HG02642 (cell line): Measurements from ENCODE around the gene LECT2.

Experiments used
- ATAC-seq: cut with Tn5 transposase; IDR thresholded peaks from one replicate; pipeline ENCODE4 v1.9.1; 2021; ENCODE audit warnings: mild to moderate bottlenecking; ENCODE audit not compliant: unreplicated experiment, poor library complexity

The LECT2 gene

DNA sequence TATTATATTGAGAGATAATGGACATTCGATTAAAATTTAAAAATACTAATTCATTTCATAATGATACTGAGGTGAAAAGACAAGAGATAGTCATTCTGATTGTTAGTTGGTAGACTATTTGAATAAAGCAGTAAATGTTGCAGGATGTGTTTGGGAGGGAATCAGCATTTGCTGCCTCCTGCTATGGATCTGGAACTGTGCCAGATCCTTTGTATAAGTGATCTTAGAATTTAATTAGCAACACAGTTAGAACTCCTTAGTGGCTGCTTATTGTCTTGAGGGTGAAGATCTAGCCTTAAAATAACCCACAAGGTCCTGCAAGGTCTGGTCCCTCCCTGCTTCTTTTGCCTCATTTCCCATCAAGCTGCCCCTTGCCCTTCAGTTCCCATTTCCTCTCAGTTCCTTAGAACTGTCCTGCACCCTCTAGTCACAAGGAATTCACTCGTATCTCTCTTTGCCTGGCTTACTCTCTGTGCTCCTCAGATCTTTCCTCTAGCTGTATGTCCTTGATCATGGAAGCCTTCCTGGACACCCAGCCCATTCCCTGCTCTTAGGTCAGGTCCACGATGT lies 12.5 kb downstream of the LECT2 start:
- no peak for ATAC-seq

DNA sequence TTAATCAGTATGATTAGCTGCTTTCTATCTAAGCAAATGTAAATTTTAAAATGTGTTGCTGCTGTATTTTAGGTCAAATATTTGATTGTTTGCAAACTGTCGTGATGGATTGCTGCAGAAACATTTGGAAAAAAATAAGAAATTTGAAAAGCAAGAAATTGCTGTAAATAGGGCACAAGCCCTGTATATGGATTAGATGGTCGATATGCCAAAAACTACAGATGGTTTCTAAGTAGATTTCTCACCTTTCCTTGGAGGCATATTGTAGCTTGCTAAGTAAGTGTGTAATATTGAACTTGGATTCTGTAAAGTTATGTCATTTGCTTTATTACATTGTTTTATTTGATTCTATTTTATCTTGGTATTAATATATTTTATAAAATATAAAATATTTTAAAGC lies 13.1 kb downstream of the LECT2 start:
- no peak for ATAC-seq

DNA sequence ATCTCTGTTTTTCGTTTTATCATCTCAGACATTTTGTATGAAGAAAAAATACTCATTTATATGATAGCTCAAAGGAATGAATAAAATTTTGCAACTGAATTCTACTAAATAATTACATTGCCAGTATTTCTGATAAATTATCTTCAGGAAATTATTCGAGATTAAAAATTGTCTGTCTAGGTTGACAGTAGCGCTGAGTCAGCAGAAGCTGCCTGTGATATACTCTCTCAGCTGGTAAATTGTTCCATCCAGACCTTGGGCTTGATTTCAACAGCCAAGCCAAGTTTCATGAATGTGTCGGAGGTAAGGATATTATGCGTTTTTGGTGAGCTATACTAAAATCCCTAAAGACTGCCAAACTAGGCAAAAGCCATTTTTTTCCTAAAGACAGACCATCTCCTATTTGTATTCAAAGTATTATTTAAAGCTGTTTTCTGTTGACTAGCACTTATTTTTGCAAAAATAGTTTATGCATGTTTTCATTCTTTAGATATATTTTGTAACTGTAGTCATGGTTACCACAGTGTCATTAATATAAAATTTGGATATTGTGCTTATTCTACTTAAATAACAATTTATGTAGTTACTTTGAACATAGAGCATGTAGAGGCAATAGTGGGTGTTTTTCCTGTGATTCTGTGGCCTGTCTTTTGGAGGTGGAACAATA lies 17.4 kb downstream of the LECT2 start:
- no peak for ATAC-seq

DNA sequence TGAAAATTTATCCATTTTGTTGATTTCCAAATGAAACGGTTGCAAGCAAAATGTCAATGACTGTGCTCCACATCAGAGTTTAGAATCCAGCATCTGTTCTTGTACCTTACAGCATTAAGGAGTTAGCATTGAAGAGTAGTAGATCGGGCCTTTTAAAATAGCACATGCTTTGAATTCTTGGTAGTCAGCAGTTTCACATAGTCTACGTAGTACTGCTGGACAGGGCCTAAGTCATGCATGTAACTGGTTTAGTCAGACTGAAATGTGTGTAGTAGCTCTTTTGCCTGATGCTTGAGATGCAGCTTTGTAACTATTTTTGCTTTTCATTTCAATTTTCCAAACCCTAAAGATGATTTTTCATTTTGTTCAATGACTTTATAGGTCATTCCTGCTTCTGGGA lies 19.8 kb downstream of the LECT2 start:
- no peak for ATAC-seq

DNA sequence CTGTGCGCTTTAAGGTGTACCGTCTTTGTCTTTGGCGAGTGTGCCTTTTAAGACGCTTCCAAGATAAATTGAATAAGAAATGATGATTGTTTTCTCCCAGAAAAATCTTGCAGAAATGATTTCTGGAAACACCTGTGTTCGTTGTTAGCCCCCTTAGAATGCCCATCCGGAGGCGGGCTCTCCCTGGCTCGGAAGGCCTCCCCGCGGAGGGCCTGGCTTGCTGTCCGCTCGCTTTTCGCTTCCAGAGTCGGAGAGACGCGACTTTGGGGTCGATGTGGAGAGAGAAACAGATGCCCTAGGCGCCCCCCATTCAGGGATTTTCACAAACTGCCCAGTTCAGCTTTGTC lies 23.9 kb downstream of the LECT2 start:
- no peak for ATAC-seq

DNA sequence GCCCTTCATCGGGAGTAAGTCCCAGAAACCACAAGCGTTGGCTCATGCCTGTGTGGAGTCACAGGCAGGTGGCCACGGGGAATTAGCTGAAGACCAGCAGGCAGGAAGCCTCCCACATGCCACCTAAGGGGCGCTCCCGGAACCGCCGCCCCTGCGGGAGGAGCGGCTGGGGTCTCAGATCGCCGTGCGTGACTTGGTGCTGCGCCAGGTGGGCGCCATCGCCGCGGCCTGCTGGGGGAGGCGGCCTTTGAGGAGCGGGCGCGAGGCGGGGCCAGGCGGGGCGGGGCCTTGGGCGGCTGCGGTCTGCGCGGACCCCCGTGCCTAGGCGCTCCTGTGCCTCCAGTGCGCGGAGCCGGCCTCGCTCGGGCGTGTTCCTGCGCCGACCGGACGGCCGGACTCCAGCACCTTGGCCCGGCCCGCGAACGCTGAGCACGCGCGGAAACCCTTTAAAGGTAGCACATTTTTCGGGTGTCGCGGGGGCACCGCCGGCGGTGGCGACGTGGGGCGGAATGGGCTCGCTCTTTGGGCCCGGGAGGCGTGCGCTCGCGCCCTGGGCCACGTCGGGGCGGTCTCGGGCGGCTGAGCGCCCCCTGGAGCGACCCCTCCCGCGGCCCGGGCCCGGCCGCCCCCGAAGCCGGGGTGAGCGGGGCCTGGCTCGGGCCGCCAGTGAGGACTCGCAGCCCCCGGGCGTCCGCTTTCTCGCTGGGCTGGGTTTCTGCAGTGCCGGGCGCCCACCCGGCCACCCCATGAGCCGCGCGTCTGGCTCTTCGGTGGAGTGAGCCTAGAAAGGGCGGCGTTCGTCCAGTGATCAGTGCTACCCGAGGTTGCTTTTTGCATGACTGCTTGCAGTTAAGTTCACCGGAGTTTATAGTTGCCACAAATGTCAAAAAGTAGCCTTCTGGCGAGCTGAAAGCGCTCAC lies 24.5 kb downstream of the LECT2 start:
- ATAC-seq = no peak

DNA sequence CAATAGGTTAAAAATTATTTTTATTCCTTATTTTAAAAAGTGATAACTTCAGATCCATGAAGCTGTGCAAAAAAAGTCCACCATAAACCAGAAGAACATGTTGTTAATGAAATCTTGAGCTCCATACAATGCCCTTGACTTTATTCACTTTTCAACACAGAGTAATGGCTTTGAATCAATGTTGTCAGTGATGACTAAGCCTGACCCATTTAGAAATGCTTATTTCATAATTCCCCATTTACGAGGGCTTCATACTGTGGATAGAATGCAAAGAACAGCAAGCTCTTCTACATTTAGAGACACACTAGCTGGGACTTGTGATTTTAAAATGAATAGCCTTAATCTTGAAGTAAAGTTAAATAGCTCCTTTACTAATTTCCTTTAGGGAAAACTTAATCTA lies 33.4 kb downstream of the LECT2 start:
- no peak for ATAC-seq

DNA sequence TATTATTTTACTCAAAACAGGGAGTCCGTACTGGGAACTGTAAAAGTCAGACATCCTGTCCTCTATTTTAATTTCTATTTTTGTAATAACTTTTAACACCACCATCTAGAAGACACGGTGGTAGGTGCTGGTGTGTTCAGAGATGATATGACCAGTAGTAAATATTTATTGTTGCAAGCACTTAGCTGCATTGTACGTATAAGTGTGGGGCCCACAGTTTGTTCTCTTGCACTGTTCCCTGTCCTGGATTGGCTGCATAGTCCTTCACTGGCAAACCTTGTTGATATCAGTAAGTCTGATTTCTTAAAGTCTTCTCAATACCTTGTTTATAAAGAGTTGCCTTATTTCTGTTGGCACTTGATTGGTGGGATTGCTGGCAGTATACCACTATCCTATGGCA lies 34.6 kb downstream of the LECT2 start:
- ATAC-seq = no peak

DNA sequence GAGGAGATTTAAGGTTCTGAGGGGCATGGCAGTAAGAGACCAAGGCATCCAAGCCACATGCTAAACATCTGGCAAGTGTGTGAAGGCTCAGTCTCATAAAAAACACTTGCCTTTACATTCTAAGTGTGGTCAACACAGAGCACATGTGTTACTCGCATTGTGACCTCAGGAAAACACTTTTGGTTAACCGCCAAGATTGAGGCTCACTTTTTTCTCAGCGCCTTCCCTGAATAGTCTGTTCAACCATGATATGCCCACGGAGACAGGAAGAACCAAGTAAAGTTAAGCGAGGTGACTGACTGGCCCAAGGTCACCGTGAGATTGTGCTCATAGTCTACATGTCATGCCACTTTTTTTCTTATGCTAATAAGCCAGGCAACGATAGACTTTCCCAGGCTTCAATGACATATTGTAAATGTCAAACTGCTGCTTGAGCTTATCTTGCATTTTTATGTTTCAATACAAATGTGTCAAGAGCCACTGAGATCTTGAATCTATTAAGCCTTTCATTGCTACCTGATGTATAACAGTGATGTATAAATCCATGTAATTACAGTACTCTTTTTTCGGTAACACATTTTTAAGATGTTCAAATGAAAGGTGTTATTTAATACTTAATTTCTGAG lies 38.0 kb downstream of the LECT2 start:
- no peak for ATAC-seq

DNA sequence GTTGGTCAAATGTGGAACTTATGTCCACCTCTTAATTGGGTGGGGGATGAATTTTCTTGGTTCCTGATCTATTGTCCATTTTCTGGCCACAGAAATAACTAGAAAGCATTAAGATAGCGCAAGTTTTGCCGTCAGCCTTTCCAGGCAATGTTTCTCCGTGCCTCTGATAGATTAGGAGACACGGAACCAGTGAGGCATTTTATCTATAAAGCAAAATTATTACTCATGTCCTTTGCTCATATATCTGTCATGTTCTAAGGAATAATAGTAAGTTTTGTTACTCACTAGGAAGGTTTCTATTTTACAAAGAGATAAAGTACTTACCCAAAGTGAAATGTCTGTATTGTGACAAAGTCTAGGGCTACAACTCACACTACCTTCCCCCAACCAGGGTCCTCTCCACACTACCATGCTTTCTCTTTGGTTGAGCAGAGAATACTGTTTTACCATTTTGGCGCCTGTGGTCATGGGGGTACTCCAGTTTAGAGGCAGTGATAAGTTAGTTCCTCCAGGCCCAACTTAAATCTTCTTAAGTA lies 39.2 kb downstream of the LECT2 start:
- no peak for ATAC-seq

DNA sequence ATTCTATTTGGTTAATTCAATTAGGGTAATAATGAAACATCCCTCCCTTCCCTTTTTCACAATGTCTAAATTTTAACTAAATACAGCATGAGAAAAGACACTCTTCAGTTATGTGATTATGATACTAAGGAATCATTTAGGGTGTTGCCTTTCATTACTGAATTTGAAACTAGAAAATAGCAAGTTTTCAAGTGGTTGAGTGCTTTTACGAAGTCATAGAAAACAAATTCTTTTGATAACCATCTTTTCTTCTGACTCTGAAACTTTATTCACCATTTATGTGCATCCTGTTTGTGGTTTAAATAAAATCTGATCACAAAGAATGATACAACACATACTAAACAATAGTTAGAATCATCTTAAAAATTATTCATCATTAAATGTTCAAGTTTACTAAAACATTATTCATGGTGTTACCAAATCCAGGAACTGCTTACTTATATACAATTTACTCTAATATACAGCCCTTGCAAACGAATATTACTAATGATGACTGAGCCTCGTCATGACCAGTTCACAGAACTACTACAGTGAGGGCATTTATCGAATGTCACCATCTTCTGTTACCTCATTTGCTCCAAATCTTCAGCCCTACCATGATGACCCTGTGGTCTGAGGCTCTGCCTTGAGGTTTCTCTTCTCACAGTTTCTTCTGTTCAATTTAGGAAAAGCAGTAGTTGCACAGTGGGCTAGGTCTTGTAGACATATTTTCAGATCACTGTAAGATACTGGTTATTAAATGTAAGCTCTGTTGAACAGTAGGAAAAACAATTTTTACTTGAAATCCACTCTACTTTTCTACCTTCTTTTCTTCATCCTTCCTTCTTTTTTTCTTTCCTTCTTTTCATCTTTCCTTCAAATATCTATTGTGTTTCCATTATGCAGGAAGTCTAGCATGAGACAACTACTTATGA lies 40.8 kb downstream of the LECT2 start:
- no peak for ATAC-seq

DNA sequence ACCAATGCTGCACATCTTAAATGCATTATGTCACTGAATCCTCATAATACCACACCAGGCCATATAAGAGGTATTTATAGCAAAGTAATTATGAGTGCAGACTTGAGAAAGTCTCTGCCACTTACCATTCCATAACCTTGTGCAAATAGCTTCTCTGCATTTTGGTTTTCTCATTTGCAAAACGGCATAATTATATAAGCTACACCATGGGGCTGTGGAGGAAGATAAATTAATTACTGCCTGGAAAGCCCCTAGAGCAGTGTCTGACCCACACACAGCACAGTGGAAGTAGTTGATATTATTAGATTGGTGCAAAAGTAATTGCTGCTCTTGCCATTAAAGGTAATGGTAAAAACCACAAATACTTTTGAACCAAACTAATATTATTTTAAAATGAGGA lies 49.6 kb downstream of the LECT2 start:
- ATAC-seq = no peak

DNA sequence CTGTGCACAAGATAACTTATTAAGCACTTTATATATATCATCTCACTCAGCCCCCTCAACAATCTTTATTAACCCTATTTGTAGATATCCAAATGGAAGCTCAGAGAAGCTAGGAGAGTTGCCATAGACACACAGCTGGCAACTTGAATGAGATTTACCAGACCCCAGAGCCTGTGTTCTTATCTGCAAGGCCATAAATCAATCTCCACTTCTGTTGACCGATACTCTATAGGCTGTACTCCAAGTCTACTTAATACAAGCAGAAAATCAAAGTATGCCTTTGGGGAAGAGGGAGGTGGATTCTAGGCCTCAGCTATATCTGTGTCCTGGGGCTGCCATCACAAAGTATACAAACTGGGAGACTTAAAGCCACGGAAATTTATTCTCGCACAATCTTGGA lies 53.1 kb downstream of the LECT2 start:
- ATAC-seq = no peak

DNA sequence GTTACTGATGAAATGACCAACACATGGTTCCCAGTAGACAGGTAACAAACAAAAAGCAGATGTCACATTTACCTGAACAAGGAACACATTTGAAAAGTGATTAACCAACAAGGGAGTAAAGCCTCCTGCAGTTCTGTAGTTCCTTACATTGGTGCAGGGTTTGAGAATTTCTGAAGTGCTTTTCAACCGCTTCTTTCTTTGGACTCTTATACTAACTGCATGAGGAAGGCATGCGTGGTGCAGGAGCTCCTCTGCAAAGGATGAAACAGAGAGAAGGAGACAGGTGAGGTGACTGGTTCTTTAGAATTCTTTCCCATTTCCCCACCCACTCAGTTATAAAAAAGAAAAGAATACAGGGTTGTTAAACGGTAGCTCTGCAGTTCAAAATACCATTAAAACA lies 54.5 kb downstream of the LECT2 start:
- ATAC-seq = no peak

DNA sequence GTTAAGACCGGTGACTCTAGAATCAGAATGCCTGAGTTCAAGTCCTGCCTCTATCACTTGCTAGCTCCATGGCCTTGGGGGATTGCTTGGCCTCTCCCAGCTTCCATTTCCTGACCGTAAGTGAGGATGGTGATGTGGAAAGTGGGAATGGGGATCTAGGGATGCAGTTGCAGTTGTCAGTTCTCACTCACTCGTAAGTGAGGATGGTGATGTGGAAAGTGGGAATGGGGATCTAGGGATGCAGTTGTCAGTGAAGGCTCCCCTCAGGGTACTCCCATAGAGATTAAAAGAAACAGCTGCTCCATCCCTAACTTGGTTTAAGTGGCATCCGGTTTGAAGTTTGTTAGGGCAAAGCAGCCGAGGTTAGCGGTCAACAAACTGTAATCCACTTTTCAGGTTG lies 56.1 kb downstream of the LECT2 start:
- ATAC-seq = no peak
